Panc1 (cell line): ENCODE data around the gene COQ9. TPM values are rescaled to one million over a fixed set of nuclear protein-coding genes. Genes with fewer than 3 reads are reported as not detected.

Experiments
- ATAC-seq: fragments of 200-7000 bp; cut with Tn5 transposase; 2 replicates; pipeline ENCODE4 v1.9.1; 2020; ENCODE audit warnings: mild to moderate bottlenecking, moderate library complexity
- BruUV-seq: library from RNA; stranded (reverse); fragments of 400-500 nt; replicated peaks from 2 replicates; lab custom pipeline; 2021; lab: Mats Ljungman, UMichigan
- CTCF ChIA-PET: fragments of 300-600 bp; sonication (Branson Sonifier 250); formaldehyde crosslinking; loops from one replicate; lab custom pipeline; 2022; ENCODE audit warnings: antibody characterized with exemption; lab: Charles Lee
- POLR2A ChIA-PET: fragments of 300-600 bp; sonication (Branson Sonifier 250); formaldehyde crosslinking; loops from one replicate; lab custom pipeline; 2022; ENCODE audit warnings: antibody characterized with exemption; lab: Charles Lee
- DNase-seq: peaks from one replicate; pipeline ENCODE4 v3.0.0-alpha.2; 2010; ENCODE audit warnings: low read depth, low spot score
- H3K27ac ChIP-seq: 2 replicates; pipeline ENCODE4 v1.5.1; 2011; ENCODE audit warnings: mild to moderate bottlenecking, low read length, inconsistent platforms
- H3K27me3 ChIP-seq: fragments of 200-500 bp; sonication (Bioruptor generic); 2 replicates; pipeline ENCODE4 v1.6.0; 2014; ENCODE audit warnings: low read length, inconsistent platforms; ENCODE audit not compliant: control insufficient read depth, insufficient read depth
- H3K36me3 ChIP-seq: fragments of 200-500 bp; sonication (Bioruptor generic); 2 replicates; pipeline ENCODE4 v1.5.1; 2014; ENCODE audit warnings: inconsistent platforms, mild to moderate bottlenecking, low read length, moderate library complexity; ENCODE audit not compliant: control insufficient read depth, insufficient read depth
- H3K4me1 ChIP-seq: 2 replicates; pipeline ENCODE4 v1.5.1; 2011; ENCODE audit warnings: inconsistent platforms, mild to moderate bottlenecking, low read length, moderate library complexity; ENCODE audit not compliant: control insufficient read depth, insufficient read depth
- H3K4me3 ChIP-seq, 2 experiments: 2 replicates each; pipeline ENCODE4 v1.5.1; 2011 to 2012; ENCODE audit warnings: low read depth in 2 of 2, low read length in 2 of 2, mild to moderate bottlenecking in 2 of 2, inconsistent platforms in 1 of 2, moderate library complexity in 1 of 2
- H3K9me3 ChIP-seq: fragments of 200-500 bp; sonication (Bioruptor generic); 2 replicates; pipeline ENCODE4 v1.5.1; 2014; ENCODE audit warnings: low read depth, mild to moderate bottlenecking, inconsistent platforms, low read length, moderate library complexity; ENCODE audit not compliant: control insufficient read depth, insufficient read depth
- CTCF ChIP-seq: fragments of 450-650 bp; IDR thresholded peaks from 2 replicates; pipeline ENCODE4 v1.5.1; 2017; ENCODE audit warnings: mild to moderate bottlenecking
- POLR2AphosphoS5 ChIP-seq: IDR thresholded peaks from 2 replicates; pipeline ENCODE4 v1.6.1; 2012; ENCODE audit warnings: mild to moderate bottlenecking, low read depth, low read length, moderate library complexity
- REST ChIP-seq, 2 experiments: IDR thresholded peaks; 2 replicates each; pipeline ENCODE4 v1.6.1; 2011 to 2012; ENCODE audit warnings: low read depth in 2 of 2, control low read depth in 1 of 2, low read length in 1 of 2, mild to moderate bottlenecking in 1 of 2, moderate library complexity in 1 of 2; ENCODE audit not compliant: insufficient read depth in 1 of 2
- SIN3A ChIP-seq: IDR thresholded peaks from 2 replicates; pipeline ENCODE4 v1.6.1; 2012; ENCODE audit warnings: low read depth, mild to moderate bottlenecking, low read length, moderate library complexity, borderline replicate concordance; ENCODE audit not compliant: insufficient read depth
- TCF7L2 ChIP-seq: IDR thresholded peaks from 2 replicates; pipeline ENCODE4 v1.6.1; 2011; ENCODE audit warnings: mild to moderate bottlenecking, low read depth, low read length, inconsistent platforms
- in situ Hi-C: cut with HindIII; loops from 2 replicates; pipeline ENCODE4 v1.10.0; 2016; ENCODE audit warnings: low sequenced_read_pairs, low pct_unique_long_range_greater_than_20kb
- intact Hi-C: fragments of 100-400 bp; cut with micrococcal nuclease; formaldehyde crosslinking; loops from one replicate; pipeline ENCODE4 v1.10.0; 2022; ENCODE audit not compliant: unreplicated experiment
- total RNA-seq: library from RNA; stranded (reverse); gene quantifications from one replicate; pipeline ENCODE4 v1.2.1, GENCODE V29; 2021; ENCODE audit not compliant: unreplicated experiment

The COQ9 gene
- total RNA-seq, 1 experiment from 2014 or later = 48.5 TPM

- DNase-seq = no peak
- H3K27ac ChIP-seq = no peak overlapping the region
- no peak for TF ChIP-seq POLR2AphosphoS5
- no peak for TF ChIP-seq REST (IDR thresholded peaks at IDR 0.05; ENCODE audit: insufficient read depth in 1 of 2, low read depth in 2 of 2, low read length in 1 of 2)
- TF ChIP-seq CTCF = no peak
- no peak for TF ChIP-seq SIN3A
- no peak for TF ChIP-seq TCF7L2
- H3K4me3 ChIP-seq = no peak overlapping the region
- ChIA-PET CTCF (no interaction called here), POLR2A (no interaction called here)
- H3K36me3 ChIP-seq = no peaks in the 10 kb centered on the region
- no peaks in the 10 kb centered on the region for H3K9me3 ChIP-seq
- no TSS peak for BruUV-seq
- intact Hi-C loops (no loop called here), in situ Hi-C loops (no loop called here)
- H3K4me1 ChIP-seq = no peaks in the 10 kb centered on the region
- ATAC-seq = no peak; the same call in 1 of the 2 replicates
- H3K27me3 ChIP-seq = no peaks in the 10 kb centered on the region
These were observed 60.8 kb downstream of the COQ9 start for GRCh38 chr16:57508035-57508425.

GRCh38 chr16:57509231-57509923, 62.1 kb downstream of the COQ9 start:
- no peak for ATAC-seq
- POLR2A ChIA-PET = no interaction called here

More at GRCh38 chr16:57509231-57509923, 62.1 kb downstream of the COQ9 start:
- Histone ChIP-seq H3K27me3 (no peaks in the 10 kb centered on the region), H3K4me1 (no peaks in the 10 kb centered on the region), H3K36me3 (no peaks in the 10 kb centered on the region), H3K27ac (no peak overlapping the region), H3K9me3 (no peaks in the 10 kb centered on the region), H3K4me3 (no peak overlapping the region)
- intact Hi-C loops (no loop called here), in situ Hi-C loops (no loop called here)
- CTCF ChIA-PET = no interaction called here
- no peak for DNase-seq
- BruUV-seq = no TSS peak
- TF ChIP-seq POLR2AphosphoS5 = no peak
- TF ChIP-seq REST (IDR thresholded peaks at IDR 0.05; ENCODE audit: insufficient read depth in 1 of 2, low read depth in 2 of 2, low read length in 1 of 2) = no peak
